Ishikawa (cell line): ENCODE results near the gene SYNM.

Source experiments
- CEBPB ChIP-seq: IDR thresholded peaks from 2 replicates; pipeline ENCODE4 v1.6.1; 2012
- CREB1 ChIP-seq: IDR thresholded peaks from 2 replicates; pipeline ENCODE4 v1.6.1; 2012; ENCODE audit warnings: low read depth
- EGR1 ChIP-seq: IDR thresholded peaks from 2 replicates; pipeline ENCODE4 v1.6.1; 2012
- EP300 ChIP-seq: IDR thresholded peaks from 2 replicates; pipeline ENCODE4 v1.6.1; 2012; ENCODE audit warnings: borderline replicate concordance
- FOXM1 ChIP-seq: IDR thresholded peaks from 2 replicates; pipeline ENCODE4 v1.6.1; 2012; ENCODE audit warnings: low read depth, borderline replicate concordance
- MAX ChIP-seq: IDR thresholded peaks from 2 replicates; pipeline ENCODE4 v1.6.1; 2012
- NFIC ChIP-seq: IDR thresholded peaks from 2 replicates; pipeline ENCODE4 v1.6.1; 2012
- RAD21 ChIP-seq: IDR thresholded peaks from 2 replicates; pipeline ENCODE4 v1.6.1; 2012; ENCODE audit warnings: low read depth
- REST ChIP-seq: IDR thresholded peaks from 2 replicates; pipeline ENCODE4 v1.6.1; 2012; ENCODE audit warnings: low read depth, mild to moderate bottlenecking
- TAF1 ChIP-seq: IDR thresholded peaks from 2 replicates; pipeline ENCODE4 v1.6.1; 2012; ENCODE audit warnings: low read depth, mild to moderate bottlenecking
- TCF12 ChIP-seq: IDR thresholded peaks from 2 replicates; pipeline ENCODE4 v1.6.1; 2012; ENCODE audit warnings: low read depth
- TEAD4 ChIP-seq: IDR thresholded peaks from 2 replicates; pipeline ENCODE4 v1.6.1; 2012
- USF1 ChIP-seq: IDR thresholded peaks from 2 replicates; pipeline ENCODE4 v1.6.1; 2012
- YY1 ChIP-seq: IDR thresholded peaks from 2 replicates; pipeline ENCODE4 v1.6.1; 2012; ENCODE audit warnings: low read depth
- ZBTB7A ChIP-seq: IDR thresholded peaks from 2 replicates; pipeline ENCODE4 v1.6.1; 2012; ENCODE audit warnings: low read depth

Gene SYNM

GRCh38 chr15:99104788-99105513, at the start of gene SYNM:
Gene SYNM (plus strand): TSS chr15:99105080. CDS start chr15:99105200, 120 bp downstream.
- TF ChIP-seq FOXM1 (no peak), EP300 (no peak), YY1 (0 out of 2 replicates have a peak, but pooled peaks have one; percentile 26), NFIC (0 out of 2 replicates have a peak, but pooled peaks have one; percentile 4), TAF1 (peak; percentile 73; the same call in 1 of the 2 replicates), TEAD4 (no peak), MAX (peak; percentile 53), RAD21 (peak; percentile 64; the same call in 1 of the 2 replicates), USF1 (peak; percentile 14; the same call in 1 of the 2 replicates), CEBPB (no peak)

GRCh38 chr15:99055555-99056134, 49.2 kb upstream of the SYNM start:
- no peak for TF ChIP-seq FOXM1
- TF ChIP-seq CEBPB = no peak

- TF ChIP-seq EP300 (no peak), REST (peak; percentile 72)
Measured at GRCh38 chr15:99057020-99057419, 47.9 kb upstream of the SYNM start.

- 0 out of 2 replicates have a peak, but pooled peaks have one; percentile 12 for TF ChIP-seq MAX
- TF ChIP-seq TEAD4 = no peak
Measured at GRCh38 chr15:99057697-99058420, 47.0 kb upstream of the SYNM start.

GRCh38 chr15:99058421-99058870, 46.4 kb upstream of the SYNM start:
- no peak for TF ChIP-seq EP300
- TF ChIP-seq RAD21 = no peak
- no peak for TF ChIP-seq EGR1
- TF ChIP-seq CEBPB = no peak
- no peak for TF ChIP-seq TCF12
- no peak for TF ChIP-seq TEAD4
- TF ChIP-seq REST = no peak
- TF ChIP-seq MAX = no peak
- no peak for TF ChIP-seq ZBTB7A
- no peak for TF ChIP-seq TAF1
- TF ChIP-seq FOXM1 = no peak
- no peak for TF ChIP-seq YY1
- TF ChIP-seq USF1 = no peak
- TF ChIP-seq CREB1 = no peak
- no peak for TF ChIP-seq NFIC
